KMS-11 (cell line): ENCODE measurements around the gene WWTR1.

ENCODE experiments used
- H2AFZ ChIP-seq: fragments of 200-600 bp; sonication (generic); 2 replicates; pipeline ENCODE4 v1.6.1; 2016; ENCODE audit warnings: antibody characterized with exemption, mixed run types, low read depth
- H3K27ac ChIP-seq: fragments of 200-600 bp; sonication (generic); 2 replicates; pipeline ENCODE4 v1.6.1; 2016; ENCODE audit warnings: mild to moderate bottlenecking, mixed run types
- H3K27me3 ChIP-seq: fragments of 200-600 bp; sonication (generic); 2 replicates; pipeline ENCODE4 v1.6.1; 2017; ENCODE audit warnings: mild to moderate bottlenecking, low read depth, mixed run types, moderate library complexity; ENCODE audit not compliant: insufficient read depth
- H3K36me3 ChIP-seq: fragments of 200-600 bp; sonication (generic); 2 replicates; pipeline ENCODE4 v1.6.1; 2017; ENCODE audit warnings: mild to moderate bottlenecking, mixed run types; ENCODE audit not compliant: insufficient read depth
- H3K4me1 ChIP-seq: fragments of 200-600 bp; sonication (generic); 2 replicates; pipeline ENCODE4 v1.6.1; 2016; ENCODE audit warnings: mild to moderate bottlenecking, low read depth, mixed run types; ENCODE audit not compliant: poor library complexity, severe bottlenecking
- H3K4me2 ChIP-seq: fragments of 200-600 bp; sonication (generic); 2 replicates; pipeline ENCODE4 v1.7.0; 2016; ENCODE audit warnings: mild to moderate bottlenecking, mixed run types
- H3K4me3 ChIP-seq: fragments of 200-600 bp; sonication (generic); IDR thresholded peaks from 2 replicates; pipeline ENCODE4 v1.6.1; 2017; ENCODE audit warnings: low read depth, low read length, mixed read lengths; ENCODE audit not compliant: insufficient read depth
- H3K79me2 ChIP-seq: fragments of 200-600 bp; sonication (generic); 2 replicates; pipeline ENCODE4 v1.6.1; 2016; ENCODE audit warnings: low read depth, mixed run types; ENCODE audit not compliant: insufficient read depth
- H3K9ac ChIP-seq: fragments of 200-600 bp; sonication (generic); 2 replicates; pipeline ENCODE4 v1.6.1; 2016; ENCODE audit warnings: mild to moderate bottlenecking, mixed run types
- H4K20me1 ChIP-seq: fragments of 200-600 bp; sonication (generic); 2 replicates; pipeline ENCODE4 v1.6.1; 2016; ENCODE audit warnings: mild to moderate bottlenecking, mixed run types; ENCODE audit not compliant: insufficient read depth
- CTCF ChIP-seq: fragments of 200-600 bp; sonication (generic); conservative IDR thresholded peaks from 2 replicates; pipeline ENCODE4 v1.6.1; 2017; ENCODE audit warnings: low read depth, mild to moderate bottlenecking, antibody characterized with exemption, low read length, moderate library complexity, mixed read lengths

Gene WWTR1

GRCh38 chr3:149470381-149470780 lies 187.4 kb downstream of the WWTR1 start:
- Histone ChIP-seq H2AFZ (no peak overlapping the region), H3K4me1 (no peaks in the 10 kb centered on the region), H3K4me3 (no peak overlapping the region), H3K27ac (no peak overlapping the region), H4K20me1 (no peaks in the 10 kb centered on the region), H3K9ac (no peak overlapping the region), H3K79me2 (no peaks in the 10 kb centered on the region), H3K36me3 (no peaks in the 10 kb centered on the region), H3K4me2 (no peak overlapping the region), H3K27me3 (no peaks in the 10 kb centered on the region)
- TF ChIP-seq CTCF = no peak

GRCh38 chr3:149468504-149469212 lies 189.2 kb downstream of the WWTR1 start:
- Histone ChIP-seq H3K9ac (no peak overlapping the region), H2AFZ (no peak overlapping the region), H3K36me3 (no peaks in the 10 kb centered on the region), H3K4me1 (no peaks in the 10 kb centered on the region), H3K4me2 (no peak overlapping the region), H3K27ac (no peak overlapping the region), H3K79me2 (no peaks in the 10 kb centered on the region), H4K20me1 (no peaks in the 10 kb centered on the region), H3K27me3 (no peaks in the 10 kb centered on the region), H3K4me3 (no peak overlapping the region)
- TF ChIP-seq CTCF = no peak
